Measurements from ENCODE around the gene MTA3. TPM values are rescaled to one million over a fixed set of nuclear protein-coding genes. Genes with fewer than 3 reads are reported as not detected.

Gene MTA3
- total and polyA plus RNA-seq, 9 of the 15 experiments (the other 6 are each of a cell fraction or from before 2014, with no cell fraction given): 12.4 to 39.6 (median 23.5) TPM

- Histone ChIP-seq H3K9ac (ENCODE audit: insufficient read depth in 1 of 2, low read depth in 2 of 2, low read length in 2 of 2) (no peak overlapping the region), H2AFZ (ENCODE audit: low read depth, low read length) (no peak overlapping the region), H3K9me3 (replicated peaks; ENCODE audit: control insufficient read depth, insufficient read depth, low read depth, low read length) (no peaks in the 10 kb centered on the region), H3K4me3 (no peak overlapping the region), H3K27me3 (ENCODE audit: control insufficient read depth in 2 of 2, insufficient read depth in 2 of 2, low read length in 2 of 2) (peaks cover 15 to 33% of the 10 kb centered on the region in 2 experiments), H3K9me1 (ENCODE audit: control insufficient read depth, insufficient read depth, low read length) (no peaks in the 10 kb centered on the region), H3K4me1 (replicated peaks in 1 of 2; ENCODE audit: control insufficient read depth in 2 of 2, insufficient read depth in 2 of 2, low read length in 2 of 2) (no peaks in the 10 kb centered on the region; a peak in 1 of 5 replicates), H3K79me2 (ENCODE audit: control insufficient read depth, insufficient read depth, low read length) (no peaks in the 10 kb centered on the region), H3K36me3 (ENCODE audit: control insufficient read depth, insufficient read depth, low read length) (no peaks in the 10 kb centered on the region), H3K4me2 (ENCODE audit: insufficient read depth, low read length) (no peak overlapping the region), H4K20me1 (replicated peaks; ENCODE audit: control insufficient read depth, insufficient read depth, low read length) (no peaks in the 10 kb centered on the region), H3K27ac (ENCODE audit: extremely low read depth, low read depth, low read length) (no peak overlapping the region)
- FAIRE-seq: no peak
- 0% methylated on average over 1 of the region's 1 CpG for WGBS (ENCODE audit: insufficient coverage, low coverage, missing lambda C conversion rate)
- ChIA-PET CTCF (ENCODE audit: low intra/inter-chr PET ratio) (no interaction called here), POLR2A (no interaction called here)
- TF ChIP-seq XRCC3 (IDR thresholded peaks at IDR 0.05) (no peak), ETV6 (IDR thresholded peaks at IDR 0.05; ENCODE audit: borderline replicate concordance in 1 of 2, low read depth in 2 of 2, low read length in 1 of 2) (no peak), ETV6 (CRISPR knock-in tag; IDR thresholded peaks at IDR 0.05; ENCODE audit: borderline replicate concordance) (no peak), MTA2 (IDR thresholded peaks at IDR 0.05; ENCODE audit: low read depth) (no peak), TAF1 (IDR thresholded peaks at IDR 0.05; ENCODE audit: control insufficient read depth, extremely low read depth, insufficient read depth, low read length, severe bottlenecking) (no peak), MBD1 (CRISPR knock-in tag; IDR thresholded peaks at IDR 0.05) (no peak), ZNF232 (CRISPR knock-in tag; IDR thresholded peaks at IDR 0.05) (no peak), RCOR1 (IDR thresholded peaks at IDR 0.05; ENCODE audit: borderline replicate concordance in 1 of 2, low read depth in 2 of 2, low read length in 2 of 2) (no peak), ZFP30 (CRISPR knock-in tag; IDR thresholded peaks at IDR 0.05; ENCODE audit: borderline replicate concordance) (no peak), GATAD2B (IDR thresholded peaks at IDR 0.05; ENCODE audit: borderline replicate concordance) (no peak), KDM2B (CRISPR knock-in tag; IDR thresholded peaks at IDR 0.05) (no peak), EP400 (IDR thresholded peaks at IDR 0.05) (no peak), ILK (tag; IDR thresholded peaks at IDR 0.05; ENCODE audit: borderline replicate concordance, low read depth) (no peak), ID3 (CRISPR knock-in tag; IDR thresholded peaks at IDR 0.05) (no peak), ID3 (tag; IDR thresholded peaks at IDR 0.05) (no peak)
- intact Hi-C loops (cut with micrococcal nuclease) (no loop called here), in situ Hi-C loops (cut with MboI) (loop anchor here (10.0 kb wide), 1 partner anchor 350 kb away; no protein-coding TSS in a partner anchor)
- no TSS peak for BruUV-seq (replicated peaks)
- DNase-seq (ENCODE audit: extremely low read depth in 1 of 4, low spot score in 3 of 4): no peak
- ATAC-seq: no peak
Observed at GRCh38 chr2:42554392-42554791, 14.0 kb upstream of the MTA3 start.

Data from K562 (cell line).